MM.1S (cell line): ENCODE data around the gene TSPEAR.
A peak's percentile ranks its signal among the peaks of the same experiment; 100 is the strongest.

Source experiments
- DNase-seq: peaks from one replicate; pipeline ENCODE4 v3.0.0-alpha.2; 2015
- H2AFZ ChIP-seq: fragments of 300-600 bp; sonication (generic); 2 replicates; pipeline ENCODE4 v1.6.0; 2016; ENCODE audit warnings: antibody characterized with exemption, low read length
- H3F3A ChIP-seq: fragments of 300-600 bp; sonication (generic); 2 replicates; pipeline ENCODE4 v1.6.1; 2016; ENCODE audit warnings: mild to moderate bottlenecking, antibody characterized with exemption, low read length, moderate library complexity, mixed read lengths; ENCODE audit not compliant: insufficient read depth
- H3K27ac ChIP-seq: fragments of 300-600 bp; sonication (generic); 2 replicates; pipeline ENCODE4 v1.5.1; 2016; ENCODE audit warnings: mild to moderate bottlenecking, low read length
- H3K27me3 ChIP-seq: fragments of 300-600 bp; sonication (generic); replicated peaks from 2 replicates; pipeline ENCODE4 v1.6.0; 2016; ENCODE audit warnings: low read length; ENCODE audit not compliant: insufficient read depth
- H3K36me3 ChIP-seq: fragments of 300-600 bp; sonication (generic); replicated peaks from 2 replicates; pipeline ENCODE4 v1.6.1; 2016; ENCODE audit warnings: mild to moderate bottlenecking, low read length, mixed read lengths; ENCODE audit not compliant: insufficient read depth
- H3K4me1 ChIP-seq: fragments of 300-600 bp; sonication (generic); 2 replicates; pipeline ENCODE4 v1.6.1; 2016; ENCODE audit warnings: low read length, mixed read lengths
- H3K4me2 ChIP-seq: fragments of 300-600 bp; sonication (generic); 2 replicates; pipeline ENCODE4 v1.6.0; 2016; ENCODE audit warnings: low read depth, low read length
- H3K4me3 ChIP-seq: fragments of 300-600 bp; sonication (generic); 2 replicates; pipeline ENCODE4 v1.5.1; 2016; ENCODE audit warnings: low read length, mixed read lengths
- H3K79me2 ChIP-seq: fragments of 300-600 bp; sonication (generic); 2 replicates; pipeline ENCODE4 v1.6.1; 2016; ENCODE audit warnings: mixed run types, low read length, mixed read lengths
- H3K9ac ChIP-seq: fragments of 300-600 bp; sonication (generic); 2 replicates; pipeline ENCODE4 v1.6.1; 2016; ENCODE audit warnings: low read length, mixed read lengths
- H3K9me2 ChIP-seq: fragments of 300-600 bp; sonication (generic); replicated peaks from 2 replicates; pipeline ENCODE4 v1.6.1; 2016; ENCODE audit warnings: mild to moderate bottlenecking, low read length, mixed read lengths; ENCODE audit not compliant: insufficient read depth
- H3K9me3 ChIP-seq: fragments of 300-600 bp; sonication (generic); replicated peaks from 2 replicates; pipeline ENCODE4 v1.6.1; 2016; ENCODE audit warnings: mild to moderate bottlenecking, low read length, mixed read lengths; ENCODE audit not compliant: insufficient read depth
- H4K20me1 ChIP-seq: fragments of 300-600 bp; sonication (generic); 2 replicates; pipeline ENCODE4 v1.6.1; 2016; ENCODE audit warnings: mild to moderate bottlenecking, low read length, moderate library complexity, mixed read lengths; ENCODE audit not compliant: insufficient read depth
- CTCF ChIP-seq: fragments of 300-600 bp; sonication (generic); IDR thresholded peaks from 2 replicates; pipeline ENCODE4 v1.5.1; 2016; ENCODE audit warnings: antibody characterized with exemption, low read length, mixed read lengths
- EZH2 ChIP-seq: fragments of 300-600 bp; sonication (generic); optimal IDR thresholded peaks from 2 replicates; pipeline ENCODE3; 2017; ENCODE audit warnings: low read depth, mild to moderate bottlenecking, antibody characterized with exemption, low read length, mixed read lengths
- EZH2phosphoT487 ChIP-seq: fragments of 300-600 bp; sonication (generic); IDR thresholded peaks from 2 replicates; pipeline ENCODE4 v1.6.1; 2018; ENCODE audit warnings: antibody characterized with exemption, low read length

Gene TSPEAR

GRCh38 chr21:44653123-44653522, 58.2 kb downstream of the TSPEAR start:
- no peaks in the 10 kb centered on the region for H3K79me2 ChIP-seq
- no peak overlapping the region for H3K27ac ChIP-seq
- H4K20me1 ChIP-seq: no peaks in the 10 kb centered on the region
- H3K9me2 ChIP-seq: no peaks in the 10 kb centered on the region
- DNase-seq: peak; percentile 40
- no peaks in the 10 kb centered on the region for H3K36me3 ChIP-seq
- H3K4me2 ChIP-seq: no peak overlapping the region
- H3K4me1 ChIP-seq: no peaks in the 10 kb centered on the region
- H3F3A ChIP-seq: no peaks in the 10 kb centered on the region
- H3K9me3 ChIP-seq: no peaks in the 10 kb centered on the region
- no peak overlapping the region for H3K4me3 ChIP-seq
- TF ChIP-seq EZH2 (no peak), EZH2phosphoT487 (no peak), CTCF (no peak)
- no peak overlapping the region for H2AFZ ChIP-seq
- peaks cover 83% of the 10 kb centered on the region for H3K27me3 ChIP-seq
- H3K9ac ChIP-seq: no peak overlapping the region

- Histone ChIP-seq H3K9me2 (no peaks in the 10 kb centered on the region), H3K9me3 (no peaks in the 10 kb centered on the region), H3K27me3 (peaks cover 84% of the 10 kb centered on the region), H3K4me3 (no peak overlapping the region), H3K27ac (no peak overlapping the region), H4K20me1 (no peaks in the 10 kb centered on the region), H3K4me1 (no peaks in the 10 kb centered on the region), H3K9ac (no peak overlapping the region), H2AFZ (no peak overlapping the region), H3F3A (no peaks in the 10 kb centered on the region), H3K79me2 (no peaks in the 10 kb centered on the region), H3K36me3 (no peaks in the 10 kb centered on the region), H3K4me2 (no peak overlapping the region)
- TF ChIP-seq EZH2 (no peak), CTCF (no peak), EZH2phosphoT487 (no peak)
- no peak for DNase-seq
Measured at GRCh38 chr21:44650973-44651675, 60.2 kb downstream of the TSPEAR start.

GRCh38 chr21:44650265-44650972, 61.0 kb downstream of the TSPEAR start:
- no peak overlapping the region for H2AFZ ChIP-seq
- no peak for DNase-seq
- no peaks in the 10 kb centered on the region for H3K79me2 ChIP-seq
- no peak overlapping the region for H3K9ac ChIP-seq
- no peak overlapping the region for H3K4me2 ChIP-seq
- no peaks in the 10 kb centered on the region for H3K4me1 ChIP-seq
- no peaks in the 10 kb centered on the region for H3K9me2 ChIP-seq
- TF ChIP-seq EZH2 (no peak), EZH2phosphoT487 (no peak), CTCF (no peak)
- H3K36me3 ChIP-seq: no peaks in the 10 kb centered on the region
- no peaks in the 10 kb centered on the region for H3K9me3 ChIP-seq
- H3K27me3 ChIP-seq: peaks cover 86% of the 10 kb centered on the region
- H3F3A ChIP-seq: no peaks in the 10 kb centered on the region
- H3K27ac ChIP-seq: no peak overlapping the region
- H4K20me1 ChIP-seq: no peaks in the 10 kb centered on the region
- H3K4me3 ChIP-seq: no peak overlapping the region
